HepG2 (cell line): ENCODE data around the gene IDUA. TPM values are rescaled to one million over a fixed set of nuclear protein-coding genes. Genes with fewer than 3 reads are reported as not detected.

ENCODE experiments used
- FOXA3 ChIP-seq: IDR thresholded peaks from 2 replicates; pipeline ENCODE4 v1.6.1; 2016; ENCODE audit warnings: missing genetic modification reagents, missing compliant biosample characterization
- GLI4 ChIP-seq: sonication (generic); formaldehyde crosslinking; IDR thresholded peaks from 2 replicates; pipeline ENCODE4 v1.5.1; 2020; ENCODE audit warnings: missing genetic modification reagents, mild to moderate bottlenecking, moderate library complexity, borderline replicate concordance
- HMGA1 ChIP-seq: sonication (generic); formaldehyde crosslinking; conservative IDR thresholded peaks from 2 replicates; pipeline ENCODE4 v1.4.0; 2020; ENCODE audit warnings: missing genetic modification reagents
- KDM2A ChIP-seq: sonication (generic); formaldehyde crosslinking; IDR thresholded peaks from 2 replicates; pipeline ENCODE4 v1.4.0; 2020; ENCODE audit warnings: low read depth, missing genetic modification reagents, borderline replicate concordance
- MEIS2 ChIP-seq: sonication (generic); formaldehyde crosslinking; IDR thresholded peaks from 2 replicates; pipeline ENCODE4 v1.9.0; 2021; ENCODE audit warnings: mild to moderate bottlenecking, missing genetic modification reagents
- POLR2G ChIP-seq: fragments of 200-400 bp; formaldehyde crosslinking; IDR thresholded peaks from 2 replicates; pipeline ENCODE4 v1.6.1; 2018; ENCODE audit warnings: mild to moderate bottlenecking, low read depth, low read length, moderate library complexity
- RBM22 ChIP-seq: fragments of 200-400 bp; formaldehyde crosslinking; optimal IDR thresholded peaks from 2 replicates; pipeline ENCODE3; 2017; ENCODE audit warnings: mild to moderate bottlenecking, low read length, moderate library complexity
- TOE1 ChIP-seq: sonication (generic); formaldehyde crosslinking; IDR thresholded peaks from 2 replicates; pipeline ENCODE4 v1.4.0; 2020; ENCODE audit warnings: mild to moderate bottlenecking, missing genetic modification reagents
- XRCC5 ChIP-seq: fragments of 200-400 bp; formaldehyde crosslinking; optimal IDR thresholded peaks from 2 replicates; pipeline ENCODE3; 2017; ENCODE audit warnings: mild to moderate bottlenecking, low read length
- ZNF510 ChIP-seq: sonication (generic); formaldehyde crosslinking; IDR thresholded peaks from 2 replicates; pipeline ENCODE4 v1.4.0; 2020; ENCODE audit warnings: low read depth, mild to moderate bottlenecking, missing genetic modification reagents
- ZNF737 ChIP-seq: sonication (generic); formaldehyde crosslinking; IDR thresholded peaks from 2 replicates; pipeline ENCODE4 v1.5.0; 2020; ENCODE audit warnings: missing genetic modification reagents, mild to moderate bottlenecking, borderline replicate concordance
- ZNF776 ChIP-seq: sonication (generic); formaldehyde crosslinking; IDR thresholded peaks from 2 replicates; pipeline ENCODE4 v1.4.0; 2020; ENCODE audit warnings: mild to moderate bottlenecking, missing genetic modification reagents
- ZNF850 ChIP-seq: sonication (generic); formaldehyde crosslinking; conservative IDR thresholded peaks from 2 replicates; pipeline ENCODE4 v1.9.0; 2021; ENCODE audit warnings: mild to moderate bottlenecking, missing genetic modification reagents
- polyA plus RNA-seq, 8 experiments: library from polyadenylated mRNA; depleted of rRNA in 3 of 8; stranded (reverse) in 7 of 8; unstranded in 1 of 8; fragments of >200 nt; fragmentation: Illumina TruSeq in 4 of 8; extraction: Trizol in 4 of 8; gene quantifications; 2 replicates each; pipeline versions ENCODE4 v1.2.1 to v1.2.3, GENCODE V29; 2011 to 2016; ENCODE audit warnings: low read depth in 4 of 8, missing spikeins in 1 of 8, mixed read lengths in 1 of 8; ENCODE audit not compliant: insufficient read depth in 1 of 8
- total RNA-seq, 5 experiments: library from RNA; depleted of rRNA; stranded (reverse); fragments of >200 nt; fragmentation: Illumina TruSeq; extraction: Trizol; gene quantifications; 2 replicates each; pipeline ENCODE4 v1.2.3, GENCODE V29; 2016; ENCODE audit warnings: low read depth in 1 of 5
- TF ChIP-seq, protein P1 (sequence below): sonication (generic); formaldehyde crosslinking; IDR thresholded peaks from 2 replicates; pipeline ENCODE4 v1.5.1; 2020; ENCODE audit warnings: mild to moderate bottlenecking, moderate library complexity, missing genetic modification reagents
- TF ChIP-seq, protein P2 (sequence below): sonication (generic); formaldehyde crosslinking; IDR thresholded peaks from 2 replicates; pipeline ENCODE4 v1.4.0; 2020; ENCODE audit warnings: missing genetic modification reagents
- TF ChIP-seq, protein P3 (sequence below): sonication (generic); formaldehyde crosslinking; IDR thresholded peaks from 2 replicates; pipeline ENCODE4 v1.5.0; 2020; ENCODE audit warnings: missing genetic modification reagents
- TF ChIP-seq, protein P4 (sequence below): sonication (generic); formaldehyde crosslinking; IDR thresholded peaks from 2 replicates; pipeline ENCODE4 v1.4.0; 2020; ENCODE audit warnings: missing genetic modification reagents, borderline replicate concordance

Gene IDUA
- total and polyA plus RNA-seq, 2 of the 13 experiments (the other 11 are each of a cell fraction or from before 2014, with no cell fraction given) = 0.77 to 1.0 TPM

GRCh38 chr4:1027219-1027914, 40.5 kb downstream of the IDUA start (continued):
- TF ChIP-seq MEIS2 (CRISPR knock-in tag) (no peak), FOXA3 (CRISPR knock-in tag) (no peak), POLR2G (peak; percentile 57), HMGA1 (CRISPR knock-in tag) (no peak), ZNF776 (CRISPR knock-in tag) (no peak), GLI4 (CRISPR knock-in tag) (no peak), ZNF510 (CRISPR knock-in tag) (no peak), KDM2A (CRISPR knock-in tag) (peak; percentile 80), TOE1 (no peak), XRCC5 (no peak), RBM22 (peak; percentile 49), ZNF850 (CRISPR knock-in tag) (no peak), ZNF737 (CRISPR knock-in tag) (no peak)
- TF ChIP-seq, protein P1, sequence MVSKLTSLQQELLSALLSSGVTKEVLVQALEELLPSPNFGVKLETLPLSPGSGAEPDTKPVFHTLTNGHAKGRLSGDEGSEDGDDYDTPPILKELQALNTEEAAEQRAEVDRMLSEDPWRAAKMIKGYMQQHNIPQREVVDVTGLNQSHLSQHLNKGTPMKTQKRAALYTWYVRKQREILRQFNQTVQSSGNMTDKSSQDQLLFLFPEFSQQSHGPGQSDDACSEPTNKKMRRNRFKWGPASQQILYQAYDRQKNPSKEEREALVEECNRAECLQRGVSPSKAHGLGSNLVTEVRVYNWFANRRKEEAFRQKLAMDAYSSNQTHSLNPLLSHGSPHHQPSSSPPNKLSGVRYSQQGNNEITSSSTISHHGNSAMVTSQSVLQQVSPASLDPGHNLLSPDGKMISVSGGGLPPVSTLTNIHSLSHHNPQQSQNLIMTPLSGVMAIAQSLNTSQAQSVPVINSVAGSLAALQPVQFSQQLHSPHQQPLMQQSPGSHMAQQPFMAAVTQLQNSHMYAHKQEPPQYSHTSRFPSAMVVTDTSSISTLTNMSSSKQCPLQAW (CRISPR knock-in tag) = 0 out of 2 replicates have a peak, but pooled peaks have one; percentile 34
- TF ChIP-seq, protein P2, sequence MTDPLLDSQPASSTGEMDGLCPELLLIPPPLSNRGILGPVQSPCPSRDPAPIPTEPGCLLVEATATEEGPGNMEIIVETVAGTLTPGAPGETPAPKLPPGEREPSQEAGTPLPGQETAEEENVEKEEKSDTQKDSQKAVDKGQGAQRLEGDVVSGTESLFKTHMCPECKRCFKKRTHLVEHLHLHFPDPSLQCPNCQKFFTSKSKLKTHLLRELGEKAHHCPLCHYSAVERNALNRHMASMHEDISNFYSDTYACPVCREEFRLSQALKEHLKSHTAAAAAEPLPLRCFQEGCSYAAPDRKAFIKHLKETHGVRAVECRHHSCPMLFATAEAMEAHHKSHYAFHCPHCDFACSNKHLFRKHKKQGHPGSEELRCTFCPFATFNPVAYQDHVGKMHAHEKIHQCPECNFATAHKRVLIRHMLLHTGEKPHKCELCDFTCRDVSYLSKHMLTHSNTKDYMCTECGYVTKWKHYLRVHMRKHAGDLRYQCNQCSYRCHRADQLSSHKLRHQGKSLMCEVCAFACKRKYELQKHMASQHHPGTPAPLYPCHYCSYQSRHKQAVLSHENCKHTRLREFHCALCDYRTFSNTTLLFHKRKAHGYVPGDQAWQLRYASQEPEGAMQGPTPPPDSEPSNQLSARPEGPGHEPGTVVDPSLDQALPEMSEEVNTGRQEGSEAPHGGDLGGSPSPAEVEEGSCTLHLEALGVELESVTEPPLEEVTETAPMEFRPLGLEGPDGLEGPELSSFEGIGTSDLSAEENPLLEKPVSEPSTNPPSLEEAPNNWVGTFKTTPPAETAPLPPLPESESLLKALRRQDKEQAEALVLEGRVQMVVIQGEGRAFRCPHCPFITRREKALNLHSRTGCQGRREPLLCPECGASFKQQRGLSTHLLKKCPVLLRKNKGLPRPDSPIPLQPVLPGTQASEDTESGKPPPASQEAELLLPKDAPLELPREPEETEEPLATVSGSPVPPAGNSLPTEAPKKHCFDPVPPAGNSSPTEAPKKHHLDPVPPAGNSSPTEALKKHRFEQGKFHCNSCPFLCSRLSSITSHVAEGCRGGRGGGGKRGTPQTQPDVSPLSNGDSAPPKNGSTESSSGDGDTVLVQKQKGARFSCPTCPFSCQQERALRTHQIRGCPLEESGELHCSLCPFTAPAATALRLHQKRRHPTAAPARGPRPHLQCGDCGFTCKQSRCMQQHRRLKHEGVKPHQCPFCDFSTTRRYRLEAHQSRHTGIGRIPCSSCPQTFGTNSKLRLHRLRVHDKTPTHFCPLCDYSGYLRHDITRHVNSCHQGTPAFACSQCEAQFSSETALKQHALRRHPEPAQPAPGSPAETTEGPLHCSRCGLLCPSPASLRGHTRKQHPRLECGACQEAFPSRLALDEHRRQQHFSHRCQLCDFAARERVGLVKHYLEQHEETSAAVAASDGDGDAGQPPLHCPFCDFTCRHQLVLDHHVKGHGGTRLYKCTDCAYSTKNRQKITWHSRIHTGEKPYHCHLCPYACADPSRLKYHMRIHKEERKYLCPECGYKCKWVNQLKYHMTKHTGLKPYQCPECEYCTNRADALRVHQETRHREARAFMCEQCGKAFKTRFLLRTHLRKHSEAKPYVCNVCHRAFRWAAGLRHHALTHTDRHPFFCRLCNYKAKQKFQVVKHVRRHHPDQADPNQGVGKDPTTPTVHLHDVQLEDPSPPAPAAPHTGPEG = no peak
- TF ChIP-seq, protein P3, sequence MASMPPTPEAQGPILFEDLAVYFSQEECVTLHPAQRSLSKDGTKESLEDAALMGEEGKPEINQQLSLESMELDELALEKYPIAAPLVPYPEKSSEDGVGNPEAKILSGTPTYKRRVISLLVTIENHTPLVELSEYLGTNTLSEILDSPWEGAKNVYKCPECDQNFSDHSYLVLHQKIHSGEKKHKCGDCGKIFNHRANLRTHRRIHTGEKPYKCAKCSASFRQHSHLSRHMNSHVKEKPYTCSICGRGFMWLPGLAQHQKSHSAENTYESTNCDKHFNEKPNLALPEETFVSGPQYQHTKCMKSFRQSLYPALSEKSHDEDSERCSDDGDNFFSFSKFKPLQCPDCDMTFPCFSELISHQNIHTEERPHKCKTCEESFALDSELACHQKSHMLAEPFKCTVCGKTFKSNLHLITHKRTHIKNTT (CRISPR knock-in tag) = no peak
- TF ChIP-seq, protein P4, sequence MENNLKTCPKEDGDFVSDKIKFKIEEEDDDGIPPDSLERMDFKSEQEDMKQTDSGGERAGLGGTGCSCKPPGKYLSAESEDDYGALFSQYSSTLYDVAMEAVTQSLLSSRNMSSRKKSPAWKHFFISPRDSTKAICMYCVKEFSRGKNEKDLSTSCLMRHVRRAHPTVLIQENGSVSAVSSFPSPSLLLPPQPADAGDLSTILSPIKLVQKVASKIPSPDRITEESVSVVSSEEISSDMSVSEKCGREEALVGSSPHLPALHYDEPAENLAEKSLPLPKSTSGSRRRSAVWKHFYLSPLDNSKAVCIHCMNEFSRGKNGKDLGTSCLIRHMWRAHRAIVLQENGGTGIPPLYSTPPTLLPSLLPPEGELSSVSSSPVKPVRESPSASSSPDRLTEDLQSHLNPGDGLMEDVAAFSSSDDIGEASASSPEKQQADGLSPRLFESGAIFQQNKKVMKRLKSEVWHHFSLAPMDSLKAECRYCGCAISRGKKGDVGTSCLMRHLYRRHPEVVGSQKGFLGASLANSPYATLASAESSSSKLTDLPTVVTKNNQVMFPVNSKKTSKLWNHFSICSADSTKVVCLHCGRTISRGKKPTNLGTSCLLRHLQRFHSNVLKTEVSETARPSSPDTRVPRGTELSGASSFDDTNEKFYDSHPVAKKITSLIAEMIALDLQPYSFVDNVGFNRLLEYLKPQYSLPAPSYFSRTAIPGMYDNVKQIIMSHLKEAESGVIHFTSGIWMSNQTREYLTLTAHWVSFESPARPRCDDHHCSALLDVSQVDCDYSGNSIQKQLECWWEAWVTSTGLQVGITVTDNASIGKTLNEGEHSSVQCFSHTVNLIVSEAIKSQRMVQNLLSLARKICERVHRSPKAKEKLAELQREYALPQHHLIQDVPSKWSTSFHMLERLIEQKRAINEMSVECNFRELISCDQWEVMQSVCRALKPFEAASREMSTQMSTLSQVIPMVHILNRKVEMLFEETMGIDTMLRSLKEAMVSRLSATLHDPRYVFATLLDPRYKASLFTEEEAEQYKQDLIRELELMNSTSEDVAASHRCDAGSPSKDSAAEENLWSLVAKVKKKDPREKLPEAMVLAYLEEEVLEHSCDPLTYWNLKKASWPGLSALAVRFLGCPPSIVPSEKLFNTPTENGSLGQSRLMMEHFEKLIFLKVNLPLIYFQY (CRISPR knock-in tag) = no peak
